Sigmoid colon (tissue), 4 donors: ENCODE measurements around the gene MRPS7.

Experiments
- POLR2AphosphoS5 ChIP-seq, 4 donors: sonication (generic); formaldehyde crosslinking; IDR thresholded peaks; one replicate each; pipeline ENCODE4 v1.6.1; 2017; ENCODE audit warnings: antibody characterized with exemption in 4 of 4
- TF ChIP-seq, protein P1 (sequence below), 4 experiments: fragments of 450-650 bp in 3 of 4; fragments of 200-600 bp in 1 of 4; IDR thresholded peaks; one replicate each; pipeline ENCODE4 v1.5.1; 2016 to 2019; ENCODE audit warnings: antibody characterized with exemption in 4 of 4, mild to moderate bottlenecking in 3 of 4, moderate library complexity in 2 of 4

DNA sequence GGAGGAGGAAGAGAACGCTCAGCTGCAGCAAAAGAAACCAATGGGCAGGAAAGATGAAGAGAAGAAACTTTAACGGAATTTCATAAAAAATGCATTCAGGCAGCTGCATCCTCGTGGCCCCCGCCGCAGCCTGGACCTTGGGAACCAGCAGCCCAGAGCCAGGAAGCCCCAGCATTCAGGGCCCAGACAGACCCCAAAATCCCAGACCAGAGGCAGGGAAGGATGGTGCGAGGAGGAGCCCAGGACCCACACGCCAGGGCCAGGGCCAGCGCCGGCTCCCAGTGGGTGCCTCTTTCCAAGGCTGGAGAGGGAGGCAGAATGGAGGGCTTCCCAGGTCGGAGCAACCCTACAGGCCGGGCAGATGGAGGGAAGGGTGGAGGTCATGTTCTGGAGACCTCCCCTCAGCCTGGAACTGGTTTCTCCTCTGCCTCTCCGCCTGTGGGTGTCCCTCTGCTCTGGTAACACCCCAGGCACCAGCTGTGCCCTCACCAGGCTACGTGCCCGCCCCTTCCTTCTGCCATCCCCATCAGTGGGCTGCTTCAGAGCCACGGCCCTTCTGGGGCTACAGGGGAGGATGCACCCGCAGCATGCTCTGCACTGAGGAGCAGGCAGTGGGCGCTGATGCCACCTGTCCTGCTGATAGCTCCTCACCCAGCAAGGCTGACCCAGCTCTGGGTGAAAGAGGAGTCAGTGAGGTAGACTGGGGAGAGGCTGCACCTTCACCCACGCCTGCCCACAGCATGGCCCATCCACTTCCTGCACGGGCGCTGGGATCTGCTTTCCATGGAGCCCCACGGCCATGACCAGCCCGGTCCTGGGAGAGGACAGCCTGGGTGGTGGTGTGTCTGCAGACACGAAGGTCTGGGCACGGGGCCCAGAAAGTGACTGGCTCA lies 10.5 kb downstream of the MRPS7 start:
- TF ChIP-seq, protein P1, sequence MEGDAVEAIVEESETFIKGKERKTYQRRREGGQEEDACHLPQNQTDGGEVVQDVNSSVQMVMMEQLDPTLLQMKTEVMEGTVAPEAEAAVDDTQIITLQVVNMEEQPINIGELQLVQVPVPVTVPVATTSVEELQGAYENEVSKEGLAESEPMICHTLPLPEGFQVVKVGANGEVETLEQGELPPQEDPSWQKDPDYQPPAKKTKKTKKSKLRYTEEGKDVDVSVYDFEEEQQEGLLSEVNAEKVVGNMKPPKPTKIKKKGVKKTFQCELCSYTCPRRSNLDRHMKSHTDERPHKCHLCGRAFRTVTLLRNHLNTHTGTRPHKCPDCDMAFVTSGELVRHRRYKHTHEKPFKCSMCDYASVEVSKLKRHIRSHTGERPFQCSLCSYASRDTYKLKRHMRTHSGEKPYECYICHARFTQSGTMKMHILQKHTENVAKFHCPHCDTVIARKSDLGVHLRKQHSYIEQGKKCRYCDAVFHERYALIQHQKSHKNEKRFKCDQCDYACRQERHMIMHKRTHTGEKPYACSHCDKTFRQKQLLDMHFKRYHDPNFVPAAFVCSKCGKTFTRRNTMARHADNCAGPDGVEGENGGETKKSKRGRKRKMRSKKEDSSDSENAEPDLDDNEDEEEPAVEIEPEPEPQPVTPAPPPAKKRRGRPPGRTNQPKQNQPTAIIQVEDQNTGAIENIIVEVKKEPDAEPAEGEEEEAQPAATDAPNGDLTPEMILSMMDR (IDR thresholded peaks at IDR 0.05), result no peak
- TF ChIP-seq POLR2AphosphoS5 (IDR thresholded peaks at IDR 0.05), result no peak
